HG02970 (cell line): Measurements from ENCODE around the gene FAM186B.
"Not testable (repeated sequence)": the region's sequence is repeated elsewhere in the genome, so short reads cannot be mapped to it uniquely, and the experiment has no call there.

Experiments
- ATAC-seq: cut with Tn5 transposase; IDR thresholded peaks from one replicate; pipeline ENCODE4 v1.9.1; 2021; ENCODE audit warnings: mild to moderate bottlenecking, moderate library complexity, moderate number of reproducible peaks; ENCODE audit not compliant: unreplicated experiment, low FRiP score

The FAM186B gene, protein sequence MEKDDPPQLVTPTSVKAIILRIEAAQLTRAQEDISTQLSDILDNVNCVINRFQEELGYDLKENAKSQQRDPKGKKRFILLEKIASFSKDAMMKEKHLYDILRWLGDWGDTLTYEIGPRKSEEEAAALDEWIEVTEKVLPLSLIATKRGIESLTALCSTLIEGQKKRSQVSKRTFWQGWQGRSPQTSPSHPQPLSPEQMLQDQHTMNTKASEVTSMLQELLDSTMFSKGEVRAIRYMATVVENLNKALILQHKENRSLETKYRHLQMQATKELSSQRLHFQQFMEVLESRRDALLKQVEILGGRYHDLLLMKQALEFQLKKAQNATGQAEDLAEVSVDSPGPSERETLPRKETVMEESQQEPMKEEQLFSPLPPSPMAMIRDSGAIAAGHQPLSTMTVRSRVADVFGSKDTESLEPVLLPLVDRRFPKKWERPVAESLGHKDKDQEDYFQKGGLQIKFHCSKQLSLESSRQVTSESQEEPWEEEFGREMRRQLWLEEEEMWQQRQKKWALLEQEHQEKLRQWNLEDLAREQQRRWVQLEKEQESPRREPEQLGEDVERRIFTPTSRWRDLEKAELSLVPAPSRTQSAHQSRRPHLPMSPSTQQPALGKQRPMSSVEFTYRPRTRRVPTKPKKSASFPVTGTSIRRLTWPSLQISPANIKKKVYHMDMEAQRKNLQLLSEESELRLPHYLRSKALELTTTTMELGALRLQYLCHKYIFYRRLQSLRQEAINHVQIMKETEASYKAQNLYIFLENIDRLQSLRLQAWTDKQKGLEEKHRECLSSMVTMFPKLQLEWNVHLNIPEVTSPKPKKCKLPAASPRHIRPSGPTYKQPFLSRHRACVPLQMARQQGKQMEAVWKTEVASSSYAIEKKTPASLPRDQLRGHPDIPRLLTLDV

DNA sequence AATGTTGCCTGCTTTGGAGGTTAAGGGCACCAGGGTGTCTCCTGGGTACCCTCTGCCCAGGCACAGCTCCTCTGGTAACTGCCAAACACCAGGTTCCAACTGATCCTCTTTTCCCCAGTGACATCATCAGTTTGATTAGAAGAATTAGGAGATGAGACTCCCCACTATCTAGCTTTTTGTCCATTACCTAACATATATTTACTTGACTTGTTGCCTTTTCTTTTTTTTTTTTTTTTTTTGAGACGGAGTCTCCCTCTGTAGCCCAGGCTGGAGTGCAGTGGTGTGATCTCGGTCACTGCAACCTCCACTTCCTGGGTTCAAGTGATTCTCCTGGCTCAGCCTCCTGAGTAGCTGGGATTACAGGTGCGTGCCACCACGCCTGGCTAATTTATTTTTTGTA is at the start of gene FAM186B:
Gene FAM186B (minus strand): TSS at position 101 of the 400 bp plus-strand sequence. CDS start 162 bp downstream, outside the sequence.
- not testable (repeated sequence) for ATAC-seq

DNA sequence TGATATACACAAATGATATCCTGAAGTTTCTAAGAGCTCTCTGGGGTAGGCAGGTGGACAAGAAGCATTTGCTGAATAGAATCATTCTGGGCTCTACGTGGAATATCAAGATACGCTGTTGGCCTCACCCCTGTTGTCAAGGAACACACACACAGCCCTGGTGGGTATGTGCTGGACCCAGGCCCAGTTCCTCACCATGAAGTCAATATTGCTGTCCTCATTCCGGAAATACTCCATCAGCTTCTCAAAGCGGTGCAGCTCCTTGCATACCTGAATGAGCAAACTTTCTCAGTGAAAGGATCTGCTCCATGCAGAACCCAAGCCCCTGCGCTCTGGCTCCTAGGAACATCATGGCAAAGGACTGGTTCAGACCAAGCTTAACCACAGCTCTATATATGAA is 49.3 kb upstream of the FAM186B start:
- ATAC-seq = no peak

DNA sequence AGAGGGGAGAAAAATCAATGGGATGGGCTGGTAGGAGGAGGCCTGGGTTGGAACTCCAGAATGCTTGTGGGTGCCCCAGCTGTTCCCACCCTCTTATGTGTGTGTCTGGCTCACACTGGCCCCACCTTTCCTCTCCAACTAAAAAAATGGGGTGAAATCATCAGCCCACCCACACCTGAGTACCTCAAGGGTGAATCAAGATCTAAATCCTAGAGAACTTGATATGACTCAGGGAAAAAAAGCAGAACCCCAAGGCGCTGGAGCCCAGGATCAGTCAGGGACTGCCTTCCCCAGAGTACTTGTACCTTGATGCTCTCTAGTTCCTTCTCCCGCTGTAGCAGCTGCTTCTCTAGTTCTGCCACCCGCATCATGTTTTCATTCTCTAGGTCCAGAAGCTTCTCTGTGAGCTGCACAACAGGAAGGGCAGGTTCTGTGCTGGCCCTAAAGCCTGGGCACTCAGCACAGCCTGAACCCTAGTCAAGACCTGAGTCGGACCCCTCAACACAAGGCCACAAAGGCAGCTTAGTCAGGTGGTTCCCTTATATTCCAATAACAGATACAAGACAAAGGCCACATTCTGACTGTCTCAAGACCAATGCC is 47.6 kb upstream of the FAM186B start:
- no peak for ATAC-seq

DNA sequence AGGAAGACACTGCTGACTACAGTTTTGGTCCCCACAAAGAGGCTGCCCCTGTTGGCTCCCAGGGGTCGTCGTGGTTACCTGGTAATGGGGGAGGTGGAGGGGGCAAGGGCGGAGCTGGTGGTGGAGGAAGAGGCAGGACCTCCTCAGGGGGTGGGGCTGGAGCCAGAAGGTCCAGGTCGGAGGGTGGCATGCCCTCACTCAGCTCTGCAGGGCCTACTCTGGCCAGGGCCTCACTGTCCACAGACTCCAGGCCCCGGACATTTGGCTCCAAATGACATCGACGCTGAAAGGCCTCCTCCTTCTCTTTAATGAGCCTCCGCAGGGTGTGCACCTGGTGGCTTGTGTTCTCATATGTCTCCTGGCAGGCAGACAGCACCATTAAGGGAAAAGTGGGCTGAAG is 46.4 kb upstream of the FAM186B start:
- no peak for ATAC-seq

DNA sequence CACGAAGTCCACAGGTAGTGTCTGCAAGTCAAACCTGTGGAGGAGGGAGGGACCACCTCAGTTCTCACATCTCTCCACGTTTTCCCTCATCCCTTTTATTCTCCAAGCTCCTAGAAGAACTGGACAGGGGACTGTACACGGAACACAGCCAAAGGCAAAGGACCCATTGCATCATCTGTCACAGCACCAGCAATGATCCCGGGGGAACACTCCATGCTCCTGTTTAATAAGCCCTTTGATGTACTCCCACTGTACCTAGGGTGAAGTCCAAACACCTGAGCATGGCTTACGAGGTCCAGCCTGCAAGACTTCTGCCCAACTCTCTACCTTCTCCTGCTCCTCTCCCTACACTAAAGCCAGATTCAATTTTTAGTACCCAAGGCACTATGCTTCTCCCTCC is 44.5 kb upstream of the FAM186B start:
- ATAC-seq = no peak

DNA sequence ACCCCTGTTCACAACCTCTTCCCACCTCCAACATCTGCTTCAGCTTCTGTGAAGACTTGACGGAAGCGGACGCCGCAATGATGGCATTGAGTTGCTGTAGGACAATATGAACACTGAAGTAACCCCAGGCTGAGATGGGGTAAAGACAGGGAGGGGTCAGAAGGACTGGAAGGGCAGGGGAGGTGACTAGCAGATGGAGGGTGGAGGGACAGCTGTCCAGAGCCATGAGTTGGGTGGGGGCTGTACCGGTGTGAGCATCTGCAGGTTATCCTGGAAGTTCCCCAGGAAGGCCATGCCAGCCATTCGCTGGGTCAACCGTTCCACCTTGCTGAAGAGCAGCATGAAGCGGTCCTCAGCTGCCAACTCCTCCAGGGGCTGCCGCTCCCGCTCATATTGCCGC is 44.0 kb upstream of the FAM186B start:
- ATAC-seq = no peak

DNA sequence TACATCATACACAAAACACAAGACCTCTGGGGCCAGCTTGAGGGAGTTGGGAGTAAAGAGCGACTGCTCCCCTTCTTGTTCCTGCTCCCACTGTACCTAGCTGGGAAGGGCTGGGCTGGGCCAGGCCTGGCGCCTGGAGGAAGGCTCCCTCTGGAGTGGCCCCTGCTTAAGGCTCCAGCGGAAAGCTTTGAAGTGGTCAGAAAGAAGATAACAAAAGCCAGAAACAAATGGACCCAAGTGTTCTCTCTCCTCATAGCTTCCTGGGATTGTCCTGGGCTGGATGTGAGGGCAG is 43.2 kb upstream of the FAM186B start:
- no peak for ATAC-seq

DNA sequence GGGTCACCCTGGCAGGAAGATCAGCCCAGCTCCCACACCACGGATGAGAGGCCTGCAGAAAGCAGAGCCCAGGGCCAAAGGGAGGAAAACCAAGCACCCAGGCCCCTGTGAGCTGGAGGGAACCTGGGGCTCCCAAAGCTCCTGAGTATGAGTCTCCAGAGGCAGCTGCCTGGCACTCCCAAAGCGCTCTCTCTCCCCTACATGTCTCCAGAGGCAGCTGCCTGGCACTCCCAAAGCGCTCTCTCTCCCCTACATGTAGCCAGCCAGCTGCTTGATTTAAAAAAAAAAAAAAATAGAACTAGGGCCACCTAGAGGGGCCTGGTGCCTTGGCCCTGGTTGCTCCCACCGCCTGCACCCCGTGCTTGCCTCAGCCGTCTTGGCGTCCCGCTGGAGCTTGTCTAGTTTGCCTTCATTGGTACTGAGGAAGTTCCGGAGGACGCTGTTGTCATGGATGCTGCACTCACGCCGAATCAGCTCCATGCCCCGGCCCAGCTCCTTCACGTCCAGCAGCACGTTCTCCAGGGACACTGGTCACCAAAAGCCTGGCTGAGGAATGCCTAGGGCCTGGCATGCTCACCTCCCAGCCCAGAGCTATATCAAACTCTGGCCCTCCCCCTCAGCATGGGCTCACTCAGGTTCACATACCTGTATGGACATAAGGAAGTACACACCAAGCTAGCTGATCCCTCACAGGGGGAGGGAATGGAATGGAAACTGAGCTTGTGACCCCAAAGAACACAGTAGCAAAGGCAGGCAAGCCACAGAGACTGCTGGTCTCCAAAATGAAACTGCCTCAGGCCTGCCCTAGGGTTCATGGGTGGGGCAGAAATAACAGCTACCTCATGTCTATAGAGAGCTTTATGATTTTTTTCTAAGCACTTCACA is 42.6 kb upstream of the FAM186B start:
- no peak for ATAC-seq

DNA sequence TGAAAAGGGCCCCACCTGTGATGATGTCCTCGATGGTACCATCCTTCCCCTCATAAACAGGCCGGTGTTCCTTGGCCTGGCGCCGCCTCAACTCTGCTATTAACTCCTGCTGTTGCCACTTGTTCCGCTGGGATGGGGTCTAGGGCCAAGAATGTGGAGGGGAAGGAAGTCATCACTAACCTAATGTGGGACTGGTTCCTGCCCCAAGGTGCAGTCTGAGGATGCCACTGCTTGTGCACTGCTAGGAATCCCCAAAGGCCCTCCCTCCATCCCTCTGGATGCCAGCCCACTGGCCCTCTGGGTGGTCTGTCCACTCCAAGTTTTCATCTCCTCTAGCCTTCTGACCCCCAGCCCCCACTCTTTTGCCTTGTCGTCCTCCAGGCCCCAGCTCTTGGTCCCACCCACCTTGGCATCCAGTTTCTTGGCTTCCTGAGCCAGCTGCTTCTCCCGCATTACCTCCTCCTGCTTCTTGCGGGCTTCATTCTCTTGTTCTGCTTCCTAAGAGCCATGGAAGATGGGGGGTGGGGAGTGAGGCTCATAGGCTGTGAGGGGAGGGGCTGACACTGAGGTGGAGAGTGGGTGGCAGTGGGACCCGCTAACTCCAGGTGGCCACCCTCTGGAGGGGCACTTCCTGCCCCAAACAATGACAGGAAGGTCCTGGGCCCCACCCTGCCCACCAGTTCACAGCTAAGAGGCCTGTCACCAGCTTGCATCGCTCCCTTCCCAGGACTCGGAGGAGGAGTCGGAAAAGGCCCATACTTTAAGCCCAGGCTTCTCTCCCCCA is 41.6 kb upstream of the FAM186B start:
- ATAC-seq = no peak

DNA sequence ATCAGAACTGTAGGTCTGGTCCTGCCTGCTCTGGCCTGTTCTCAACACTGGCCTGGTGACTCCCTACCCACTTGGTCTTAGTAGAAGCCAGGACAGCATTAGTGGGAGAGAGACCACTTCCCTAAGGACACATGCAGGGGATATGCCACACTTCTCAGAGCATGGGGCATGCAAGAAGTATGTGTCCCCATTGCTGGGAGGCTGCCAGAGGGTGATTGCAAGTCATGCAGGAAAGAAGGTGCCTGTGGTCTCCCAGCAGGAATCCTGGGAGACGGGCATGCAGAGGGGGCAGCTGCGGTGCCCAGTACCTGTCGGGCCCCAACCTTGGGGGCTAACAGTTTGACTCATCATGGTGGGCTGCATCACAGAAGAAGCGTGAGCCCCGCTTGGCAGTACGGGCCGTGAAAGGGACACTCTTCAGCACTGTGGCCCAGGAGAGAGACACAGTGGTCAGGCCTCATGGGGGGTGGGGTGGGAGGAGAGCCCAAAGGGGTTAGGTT is 40.9 kb upstream of the FAM186B start:
- ATAC-seq = no peak

DNA sequence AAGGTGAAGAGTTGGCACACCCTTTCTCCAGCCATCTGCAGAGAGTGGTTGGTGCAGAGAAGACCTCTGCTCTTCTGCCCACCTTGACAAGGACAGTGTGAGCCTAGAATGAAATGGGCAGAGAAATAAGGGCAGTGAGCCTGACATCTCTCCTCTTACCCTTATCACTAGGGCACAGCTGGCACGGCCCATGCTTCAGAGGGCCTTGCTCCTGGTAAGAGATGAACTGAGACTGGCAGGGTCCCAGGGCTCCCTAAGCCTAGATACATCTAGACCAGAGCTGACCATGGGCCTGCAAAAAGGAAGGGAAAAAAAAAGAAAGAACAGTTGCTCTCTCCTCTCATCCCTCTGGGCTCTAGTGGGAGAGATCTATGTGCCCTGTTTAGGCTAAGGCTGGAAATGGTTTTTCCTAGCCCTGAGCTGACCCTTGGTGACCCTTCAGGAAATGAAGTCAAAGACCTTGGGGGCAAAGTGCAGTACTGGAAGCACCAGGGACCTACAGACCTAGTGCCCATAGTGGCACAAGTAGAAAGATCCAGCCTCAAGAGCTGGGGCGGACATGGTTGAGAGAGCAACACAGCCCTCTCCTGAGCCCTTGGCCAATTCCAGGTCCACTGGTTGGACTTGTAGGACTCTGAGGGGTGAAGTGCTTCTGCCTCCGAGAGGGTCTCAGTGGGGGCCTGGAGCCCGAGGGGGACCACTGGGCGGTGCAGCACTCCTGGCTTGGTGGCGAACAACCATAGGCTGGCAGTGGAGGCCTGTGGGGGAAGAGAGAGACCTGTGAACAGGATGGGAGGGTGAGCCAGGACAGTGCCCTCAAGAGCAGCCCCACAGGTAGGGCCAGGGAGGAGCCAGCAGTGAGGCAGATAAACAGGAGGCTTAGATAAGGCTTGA is 40.0 kb upstream of the FAM186B start:
- no peak for ATAC-seq

DNA sequence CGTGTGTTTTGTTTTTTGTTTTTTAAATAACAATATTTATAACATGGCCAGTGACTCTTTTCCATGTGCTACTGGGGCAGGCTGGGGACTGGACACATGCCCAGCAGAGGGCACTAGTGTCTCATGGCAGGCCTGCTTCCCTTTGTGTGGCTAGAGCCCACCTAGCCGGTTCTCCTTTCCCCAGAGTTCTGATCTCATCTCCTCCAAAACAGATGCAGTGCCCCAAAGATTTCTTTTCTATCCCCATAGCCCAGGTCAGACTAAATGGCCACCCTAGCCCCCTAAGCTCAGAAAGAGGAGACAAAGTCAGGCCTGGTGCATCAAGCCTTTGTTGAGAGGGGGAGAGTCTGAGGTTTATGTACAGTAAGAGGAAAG is 39.2 kb upstream of the FAM186B start:
- ATAC-seq = no peak

DNA sequence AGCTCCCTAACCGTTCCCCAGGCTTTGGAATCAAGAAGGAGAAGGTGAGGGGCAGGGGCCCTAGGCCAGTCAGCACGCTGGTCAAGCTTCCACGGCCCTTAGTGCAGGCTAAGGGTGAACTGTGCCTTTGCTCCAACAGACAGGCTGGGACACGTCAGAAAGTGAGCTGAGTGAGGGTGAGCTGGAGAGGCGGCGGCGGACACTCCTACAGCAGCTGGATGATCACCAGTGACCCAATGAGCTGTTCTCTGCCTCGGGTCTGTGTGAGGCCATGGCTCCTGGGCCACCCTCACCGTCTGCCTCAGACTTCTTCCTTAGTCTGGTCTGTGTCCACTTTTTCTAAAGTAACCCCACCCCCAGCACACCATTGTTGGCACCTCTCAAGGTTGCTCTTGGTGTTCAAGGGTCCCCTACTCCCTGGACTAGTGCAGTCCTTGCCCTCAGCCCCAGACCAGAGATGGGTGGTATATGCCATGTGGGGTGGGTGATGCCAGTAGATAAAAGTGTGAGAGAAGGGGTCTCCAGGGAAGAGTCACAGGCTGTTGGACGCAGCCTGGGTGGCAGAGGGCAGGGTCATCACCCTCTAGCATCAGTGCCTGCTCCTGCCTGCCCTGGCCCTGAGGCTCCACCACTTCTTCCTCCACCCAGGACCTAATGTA is 38.7 kb upstream of the FAM186B start:
- no peak for ATAC-seq

DNA sequence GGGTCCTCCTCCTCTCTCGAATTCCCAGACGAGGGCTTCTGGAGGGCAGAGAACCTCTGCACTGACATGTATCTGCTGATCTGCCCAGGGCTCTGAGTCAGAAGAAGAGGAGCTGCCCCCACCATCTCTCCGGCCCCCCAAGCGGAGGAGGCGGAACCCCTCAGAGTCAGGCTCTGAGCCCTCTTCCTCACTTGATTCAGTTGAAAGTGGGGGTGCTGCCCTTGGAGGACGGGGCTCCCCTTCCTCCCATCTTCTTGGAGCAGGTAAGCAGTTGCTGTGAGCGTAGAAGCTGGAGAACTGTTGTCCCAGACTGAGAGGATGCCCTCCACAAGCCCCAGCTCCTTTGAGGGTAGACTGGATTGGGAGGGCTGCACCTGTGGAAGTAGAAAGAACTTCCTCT is 37.7 kb upstream of the FAM186B start:
- ATAC-seq = no peak

DNA sequence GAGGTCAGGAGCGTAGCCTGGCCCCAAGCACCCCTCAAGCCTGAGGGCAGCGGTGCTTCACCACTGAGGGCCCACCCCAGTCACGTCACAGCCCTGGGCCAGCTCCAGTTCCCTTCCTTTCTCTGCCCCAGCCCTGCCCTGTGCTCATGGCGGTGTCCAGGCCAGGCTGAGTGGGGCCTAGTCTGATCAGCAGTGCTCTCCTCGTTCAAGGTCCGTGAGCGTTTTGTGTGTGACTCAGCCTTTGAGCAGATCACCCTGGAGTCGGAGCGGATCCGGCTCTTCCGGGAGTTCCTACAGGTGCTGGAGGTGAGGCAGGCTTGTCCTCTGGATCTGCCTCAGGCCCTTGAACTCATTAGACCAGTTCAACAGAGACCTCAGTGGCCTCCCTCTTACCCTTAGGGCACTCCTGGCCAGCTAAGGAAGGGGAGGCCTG is 36.9 kb upstream of the FAM186B start:
- ATAC-seq = no peak

DNA sequence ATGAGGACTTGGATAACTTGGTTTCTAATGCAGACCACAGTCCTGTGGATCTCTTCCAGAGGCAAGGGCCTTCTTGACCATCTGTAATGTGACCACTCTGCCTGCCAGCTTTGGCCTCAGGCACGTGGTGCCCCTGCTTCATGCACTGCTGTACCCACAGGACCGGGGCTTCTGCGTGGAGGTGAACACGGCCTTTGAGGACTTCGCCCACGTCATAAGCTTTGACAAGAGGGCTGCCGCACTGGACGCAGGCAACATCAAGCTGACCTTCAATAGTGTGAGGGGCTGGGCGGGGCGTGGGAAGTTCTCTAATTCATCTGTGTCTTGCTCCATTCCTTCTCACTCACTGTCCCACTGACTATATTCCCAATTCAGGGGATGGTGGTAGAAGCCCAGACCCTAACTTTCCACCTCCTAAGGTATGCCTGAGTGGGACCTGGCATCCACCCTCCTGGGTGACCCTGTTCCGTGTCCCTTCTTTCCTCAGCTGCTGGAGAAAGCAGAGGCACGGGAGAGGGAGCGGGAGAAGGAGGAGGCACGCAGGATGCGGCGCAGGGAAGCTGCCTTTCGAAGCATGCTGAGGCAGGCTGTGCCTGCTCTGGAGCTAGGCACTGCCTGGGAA is 36.4 kb upstream of the FAM186B start:
- ATAC-seq = no peak

DNA sequence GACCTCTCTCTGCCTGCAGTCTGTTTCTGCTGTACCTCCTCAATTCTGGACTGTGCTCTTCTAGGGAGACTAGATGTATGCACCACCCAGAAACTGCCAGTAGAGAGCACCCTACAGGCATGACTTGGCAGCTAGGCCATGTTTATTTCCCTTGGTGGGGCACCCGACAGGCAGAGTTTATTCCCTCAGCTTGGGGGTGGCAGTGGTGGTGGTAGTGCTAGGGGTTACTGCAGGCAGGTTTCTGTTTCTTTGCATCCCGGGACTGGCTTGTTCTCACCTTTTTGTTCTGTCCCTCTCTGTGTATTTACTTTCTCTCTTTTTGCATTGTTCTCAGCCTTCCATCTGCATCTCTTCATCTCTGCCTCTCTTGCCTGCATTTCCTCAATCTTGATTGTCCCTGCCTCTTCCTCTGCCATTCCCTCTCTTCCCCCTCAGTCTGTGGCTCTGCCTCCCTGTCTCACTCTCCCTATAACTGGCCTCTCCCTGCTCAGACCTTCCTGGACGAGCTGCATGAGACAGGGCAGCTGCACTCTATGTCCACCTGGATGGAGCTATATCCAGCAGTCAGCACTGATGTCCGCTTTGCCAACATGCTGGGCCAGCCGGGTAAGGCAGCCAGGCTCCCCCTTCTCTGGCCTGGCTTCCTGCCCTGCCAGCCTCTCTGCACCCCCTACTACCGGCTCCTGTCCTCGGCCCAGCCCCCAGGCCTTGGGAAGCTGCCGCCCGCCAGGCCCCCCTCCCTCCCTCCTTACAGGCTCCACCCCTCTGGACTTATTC is 31.7 kb upstream of the FAM186B start:
- no peak for ATAC-seq
